K562 (cell line): ENCODE measurements around the gene GSTM5. TPM values are rescaled to one million over a fixed set of nuclear protein-coding genes. Genes with fewer than 3 reads are reported as not detected.

ENCODE experiments used
- ATF7 ChIP-seq: fragments of 450-650 bp; IDR thresholded peaks from 2 replicates; pipeline ENCODE4 v1.7.1; 2014; ENCODE audit warnings: mild to moderate bottlenecking, moderate library complexity
- CEBPB ChIP-seq: fragments of 450-650 bp; IDR thresholded peaks from 2 replicates; pipeline ENCODE4 v1.6.1; 2016; ENCODE audit warnings: missing genetic modification characterization, missing compliant biosample characterization
- DACH1 ChIP-seq: fragments of 450-650 bp; IDR thresholded peaks from 2 replicates; pipeline ENCODE4 v1.6.1; 2018; ENCODE audit not compliant: partially characterized antibody
- GTF2A2 ChIP-seq: IDR thresholded peaks from 2 replicates; pipeline ENCODE4 v1.6.1; 2016; ENCODE audit warnings: mild to moderate bottlenecking, missing genetic modification characterization, missing compliant biosample characterization
- HDAC1 ChIP-seq, 2 experiments: fragments of 450-650 bp; IDR thresholded peaks; 2 replicates each; pipeline ENCODE4 v1.6.1; 2016 to 2017; ENCODE audit warnings: inconsistent platforms in 1 of 2, mild to moderate bottlenecking in 1 of 2, moderate library complexity in 1 of 2
- HMGN3 ChIP-seq: IDR thresholded peaks from 2 replicates; pipeline ENCODE4 v1.6.1; 2011; ENCODE audit warnings: borderline replicate concordance, low read depth, mild to moderate bottlenecking, mixed read lengths, low read length; ENCODE audit not compliant: insufficient read length; ENCODE audit errors: extremely low read depth
- NBN ChIP-seq: fragments of 450-650 bp; IDR thresholded peaks from 2 replicates; pipeline ENCODE4 v1.6.1; 2016; ENCODE audit warnings: low read depth, mild to moderate bottlenecking
- NUFIP1 ChIP-seq: fragments of 450-650 bp; IDR thresholded peaks from 2 replicates; pipeline ENCODE4 v1.6.1; 2018; ENCODE audit not compliant: partially characterized antibody
- POLR2AphosphoS5 ChIP-seq: IDR thresholded peaks from 2 replicates; pipeline ENCODE4 v1.6.1; 2011; ENCODE audit warnings: mild to moderate bottlenecking, low read depth, low read length, moderate library complexity; ENCODE audit not compliant: control insufficient read depth, insufficient read depth
- POLR3G ChIP-seq: IDR thresholded peaks from 2 replicates; pipeline ENCODE4 v1.6.1; 2011; ENCODE audit not compliant: insufficient read length, insufficient replicate concordance; ENCODE audit errors: extremely low read depth
- PTBP1 ChIP-seq: fragments of 200-400 bp; formaldehyde crosslinking; IDR thresholded peaks from 2 replicates; pipeline ENCODE4 v1.6.1; 2017; ENCODE audit warnings: low read depth, low read length
- PTRF ChIP-seq: fragments of 450-650 bp; IDR thresholded peaks from 2 replicates; pipeline ENCODE4 v1.6.1; 2016; ENCODE audit warnings: mild to moderate bottlenecking, missing genetic modification characterization, missing compliant biosample characterization
- PTTG1 ChIP-seq: fragments of 450-650 bp; IDR thresholded peaks from 2 replicates; pipeline ENCODE4 v1.6.1; 2016; ENCODE audit warnings: low read depth, mild to moderate bottlenecking, missing genetic modification characterization, missing compliant biosample characterization
- SMAD4 ChIP-seq: fragments of 250-450 bp; sonication (Bioruptor Pico); conservative IDR thresholded peaks from 2 replicates; pipeline ENCODE4 v1.8.0; 2021; ENCODE audit warnings: inconsistent platforms, mild to moderate bottlenecking, moderate library complexity
- SNIP1 ChIP-seq: fragments of 450-650 bp; IDR thresholded peaks from 2 replicates; pipeline ENCODE4 v1.7.1; 2017; ENCODE audit warnings: low read depth, mild to moderate bottlenecking
- SRSF7 ChIP-seq: fragments of 200-400 bp; formaldehyde crosslinking; optimal IDR thresholded peaks from 2 replicates; pipeline ENCODE3; 2017; ENCODE audit warnings: mild to moderate bottlenecking, low read depth, low read length
- TEAD4 ChIP-seq, 2 experiments: sonication (generic) in 1 of 2; formaldehyde crosslinking in 1 of 2; IDR thresholded peaks; 2 replicates each; pipeline versions ENCODE4 v1.6.1 to v1.8.0; 2012 to 2022; ENCODE audit warnings: borderline replicate concordance in 1 of 2, inconsistent platforms in 1 of 2, low read length in 1 of 2, mild to moderate bottlenecking in 1 of 2, missing genetic modification reagents in 1 of 2
- TFAM ChIP-seq: fragments of 250-450 bp; sonication (Bioruptor Pico); conservative IDR thresholded peaks from 2 replicates; pipeline ENCODE4 v1.5.0; 2021; ENCODE audit warnings: mild to moderate bottlenecking, moderate library complexity
- ZNF12 ChIP-seq: sonication (generic); formaldehyde crosslinking; IDR thresholded peaks from 2 replicates; pipeline ENCODE4 v1.4.0; 2020; ENCODE audit warnings: mild to moderate bottlenecking, missing genetic modification reagents
- ZNF253 ChIP-seq: fragments of 250-450 bp; sonication (Bioruptor Pico); conservative IDR thresholded peaks from 2 replicates; pipeline ENCODE4 v1.6.1; 2021; ENCODE audit warnings: mild to moderate bottlenecking
- ZNF282 ChIP-seq: sonication (generic); formaldehyde crosslinking; IDR thresholded peaks from 2 replicates; pipeline ENCODE4 v1.8.1; 2023; ENCODE audit warnings: missing genetic modification reagents
- polyA plus RNA-seq, 8 experiments: library from polyadenylated mRNA; depleted of rRNA in 4 of 8; stranded (reverse) in 5 of 8; unstranded in 3 of 8; fragments of >200 nt; fragmentation: Nextera tagmentation in 2 of 8; fragmentation: Illumina TruSeq in 1 of 8; extraction: Ambion mirVana in 2 of 8; extraction: Trizol in 1 of 8; gene quantifications; 2 replicates each; pipeline versions ENCODE4 v1.2.1 to v1.2.3, GENCODE V29; 2011 to 2014; ENCODE audit warnings: inconsistent platforms in 1 of 8, missing spikeins in 1 of 8
- total RNA-seq, 7 experiments: library from RNA; depleted of rRNA in 6 of 7; stranded (reverse); fragments of >200 nt in 6 of 7; fragmentation: Illumina TruSeq in 2 of 7; extraction: Trizol in 2 of 7; gene quantifications; 2 replicates each; pipeline versions ENCODE4 v1.2.1 to v1.2.3, GENCODE V29; 2011 to 2021; ENCODE audit warnings: low replicate concordance in 1 of 7
- TF ChIP-seq, protein P1 (sequence below): sonication (generic); IDR thresholded peaks from 2 replicates; pipeline ENCODE4 v1.6.1; 2016
- TF ChIP-seq, protein P2 (sequence below): fragments of 450-650 bp; IDR thresholded peaks from 2 replicates; pipeline ENCODE4 v1.6.1; 2017; ENCODE audit warnings: antibody characterized with exemption
- TF ChIP-seq, protein P3 (sequence below): fragments of 250-450 bp; sonication (Bioruptor Pico); IDR thresholded peaks from 2 replicates; pipeline ENCODE4 v1.5.0; 2021
- TF ChIP-seq, protein P4 (sequence below): sonication (generic); formaldehyde crosslinking; IDR thresholded peaks from 2 replicates; pipeline ENCODE4 v1.9.0; 2022; ENCODE audit warnings: mild to moderate bottlenecking, missing genetic modification reagents
- TF ChIP-seq, protein P5 (sequence below): sonication (generic); formaldehyde crosslinking; IDR thresholded peaks from 2 replicates; pipeline ENCODE4 v1.8.0; 2022; ENCODE audit warnings: mild to moderate bottlenecking, missing genetic modification reagents

Gene GSTM5
- total and polyA plus RNA-seq, 9 of the 15 experiments (the other 6 are each of a cell fraction or from before 2014, with no cell fraction given): not detected

DNA sequence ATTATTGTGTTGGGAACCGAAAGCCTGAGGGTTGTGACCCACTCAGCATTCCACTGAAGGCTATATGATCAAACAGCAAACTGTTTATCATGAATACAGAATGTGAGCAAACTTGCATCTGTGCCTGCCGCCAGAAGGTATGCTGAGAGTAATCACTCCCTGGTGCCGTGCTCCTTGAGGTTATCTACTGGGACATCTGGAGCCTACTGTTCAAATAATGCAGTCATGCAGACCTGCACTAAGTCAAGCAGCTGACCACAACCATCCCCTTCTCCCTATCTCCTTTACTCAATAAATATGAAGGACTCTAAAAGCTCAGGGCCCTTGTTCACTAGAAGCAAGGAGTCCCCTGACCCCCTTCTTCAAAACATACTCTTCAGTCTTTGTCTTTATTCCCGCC lies 13.5 kb downstream of the GSTM5 start (continued):
- TF ChIP-seq, protein P1, sequence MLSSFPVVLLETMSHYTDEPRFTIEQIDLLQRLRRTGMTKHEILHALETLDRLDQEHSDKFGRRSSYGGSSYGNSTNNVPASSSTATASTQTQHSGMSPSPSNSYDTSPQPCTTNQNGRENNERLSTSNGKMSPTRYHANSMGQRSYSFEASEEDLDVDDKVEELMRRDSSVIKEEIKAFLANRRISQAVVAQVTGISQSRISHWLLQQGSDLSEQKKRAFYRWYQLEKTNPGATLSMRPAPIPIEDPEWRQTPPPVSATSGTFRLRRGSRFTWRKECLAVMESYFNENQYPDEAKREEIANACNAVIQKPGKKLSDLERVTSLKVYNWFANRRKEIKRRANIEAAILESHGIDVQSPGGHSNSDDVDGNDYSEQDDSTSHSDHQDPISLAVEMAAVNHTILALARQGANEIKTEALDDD: peak; percentile 54
- TF ChIP-seq ZNF253 (CRISPR knock-in tag): no peak
- TF ChIP-seq SNIP1: no peak
- no peak for TF ChIP-seq HMGN3
- TF ChIP-seq, protein P2, sequence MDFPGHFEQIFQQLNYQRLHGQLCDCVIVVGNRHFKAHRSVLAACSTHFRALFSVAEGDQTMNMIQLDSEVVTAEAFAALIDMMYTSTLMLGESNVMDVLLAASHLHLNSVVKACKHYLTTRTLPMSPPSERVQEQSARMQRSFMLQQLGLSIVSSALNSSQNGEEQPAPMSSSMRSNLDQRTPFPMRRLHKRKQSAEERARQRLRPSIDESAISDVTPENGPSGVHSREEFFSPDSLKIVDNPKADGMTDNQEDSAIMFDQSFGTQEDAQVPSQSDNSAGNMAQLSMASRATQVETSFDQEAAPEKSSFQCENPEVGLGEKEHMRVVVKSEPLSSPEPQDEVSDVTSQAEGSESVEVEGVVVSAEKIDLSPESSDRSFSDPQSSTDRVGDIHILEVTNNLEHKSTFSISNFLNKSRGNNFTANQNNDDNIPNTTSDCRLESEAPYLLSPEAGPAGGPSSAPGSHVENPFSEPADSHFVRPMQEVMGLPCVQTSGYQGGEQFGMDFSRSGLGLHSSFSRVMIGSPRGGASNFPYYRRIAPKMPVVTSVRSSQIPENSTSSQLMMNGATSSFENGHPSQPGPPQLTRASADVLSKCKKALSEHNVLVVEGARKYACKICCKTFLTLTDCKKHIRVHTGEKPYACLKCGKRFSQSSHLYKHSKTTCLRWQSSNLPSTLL: no peak
- no peak for TF ChIP-seq NUFIP1
- peak in 1 of 2 experiments; percentile 61; a peak in 1 of 4 replicates for TF ChIP-seq HDAC1 (IDR thresholded peaks at IDR 0.05)
- peak; percentile 40; the same call in 1 of the 2 replicates for TF ChIP-seq NBN
- TF ChIP-seq SMAD4 (CRISPR knock-in tag): peak; percentile 71
- TF ChIP-seq GTF2A2: no peak
- TF ChIP-seq, protein P3, sequence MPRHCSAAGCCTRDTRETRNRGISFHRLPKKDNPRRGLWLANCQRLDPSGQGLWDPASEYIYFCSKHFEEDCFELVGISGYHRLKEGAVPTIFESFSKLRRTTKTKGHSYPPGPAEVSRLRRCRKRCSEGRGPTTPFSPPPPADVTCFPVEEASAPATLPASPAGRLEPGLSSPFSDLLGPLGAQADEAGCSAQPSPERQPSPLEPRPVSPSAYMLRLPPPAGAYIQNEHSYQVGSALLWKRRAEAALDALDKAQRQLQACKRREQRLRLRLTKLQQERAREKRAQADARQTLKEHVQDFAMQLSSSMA (CRISPR knock-in tag): no peak
- TF ChIP-seq, protein P4, sequence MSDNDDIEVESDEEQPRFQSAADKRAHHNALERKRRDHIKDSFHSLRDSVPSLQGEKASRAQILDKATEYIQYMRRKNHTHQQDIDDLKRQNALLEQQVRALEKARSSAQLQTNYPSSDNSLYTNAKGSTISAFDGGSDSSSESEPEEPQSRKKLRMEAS (CRISPR knock-in tag): peak; percentile 37; the same call in 1 of the 2 replicates
- TF ChIP-seq ZNF12 (CRISPR knock-in tag): no peak
- TF ChIP-seq, protein P5, sequence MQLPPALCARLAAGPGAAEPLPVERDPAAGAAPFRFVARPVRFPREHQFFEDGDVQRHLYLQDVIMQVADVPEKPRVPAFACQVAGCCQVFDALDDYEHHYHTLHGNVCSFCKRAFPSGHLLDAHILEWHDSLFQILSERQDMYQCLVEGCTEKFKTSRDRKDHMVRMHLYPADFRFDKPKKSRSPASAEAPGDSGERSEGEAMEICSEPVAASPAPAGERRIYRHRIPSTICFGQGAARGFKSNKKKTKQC (CRISPR knock-in tag): no peak
- TF ChIP-seq POLR3G: no peak
- TF ChIP-seq PTRF (tag): no peak
- TF ChIP-seq CEBPB (tag): no peak
- no peak for TF ChIP-seq SRSF7
- peak; percentile 79 for TF ChIP-seq POLR2AphosphoS5
- TF ChIP-seq ATF7: peak; percentile 82
- peak; percentile 92 for TF ChIP-seq TEAD4 (IDR thresholded peaks at IDR 0.05; ENCODE audit: low read length)
- TF ChIP-seq TEAD4 (CRISPR knock-in tag; IDR thresholded peaks at IDR 0.05; ENCODE audit: borderline replicate concordance): no peak
- TF ChIP-seq PTTG1 (tag): no peak
- no peak for TF ChIP-seq ZNF282 (CRISPR knock-in tag)
- no peak for TF ChIP-seq PTBP1
- no peak for TF ChIP-seq DACH1
- TF ChIP-seq TFAM (CRISPR knock-in tag): no peak
